OCI-LY1 (cell line): Measurements from ENCODE around the gene CYYR1.

Source experiments
- EZH2 ChIP-seq: fragments of 200-600 bp; sonication (generic), shearing (Covaris generic); IDR thresholded peaks from 2 replicates; pipeline ENCODE4 v1.8.0; 2017; ENCODE audit warnings: borderline replicate concordance, mixed run types, mild to moderate bottlenecking, antibody characterized with exemption, low read length, moderate library complexity, mixed read lengths
- TF ChIP-seq, protein P1 (sequence below): fragments of 200-600 bp; sonication (generic), shearing (Covaris generic); IDR thresholded peaks from 2 replicates; pipeline ENCODE4 v1.5.1; 2017; ENCODE audit warnings: mild to moderate bottlenecking, antibody characterized with exemption, low read length, moderate library complexity, mixed read lengths

DNA sequence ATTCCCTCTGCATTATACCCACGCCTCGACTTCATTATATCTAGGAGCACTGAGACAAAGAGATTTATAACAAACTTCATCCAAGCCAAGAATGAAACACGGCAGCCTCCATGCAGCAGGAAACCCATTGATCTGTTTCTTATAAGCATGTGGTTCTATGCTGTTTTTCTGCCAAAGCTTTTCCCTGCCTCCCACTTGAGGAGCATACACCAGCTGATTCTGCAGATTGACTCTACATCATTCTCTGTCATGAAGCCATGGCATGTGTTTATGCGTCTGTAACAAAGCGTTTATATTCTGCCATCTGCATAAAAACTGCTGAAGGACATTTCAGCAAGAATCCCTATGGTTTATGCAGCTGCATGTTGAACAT lies 102.0 kb downstream of the CYYR1 start:
- TF ChIP-seq, protein P1, sequence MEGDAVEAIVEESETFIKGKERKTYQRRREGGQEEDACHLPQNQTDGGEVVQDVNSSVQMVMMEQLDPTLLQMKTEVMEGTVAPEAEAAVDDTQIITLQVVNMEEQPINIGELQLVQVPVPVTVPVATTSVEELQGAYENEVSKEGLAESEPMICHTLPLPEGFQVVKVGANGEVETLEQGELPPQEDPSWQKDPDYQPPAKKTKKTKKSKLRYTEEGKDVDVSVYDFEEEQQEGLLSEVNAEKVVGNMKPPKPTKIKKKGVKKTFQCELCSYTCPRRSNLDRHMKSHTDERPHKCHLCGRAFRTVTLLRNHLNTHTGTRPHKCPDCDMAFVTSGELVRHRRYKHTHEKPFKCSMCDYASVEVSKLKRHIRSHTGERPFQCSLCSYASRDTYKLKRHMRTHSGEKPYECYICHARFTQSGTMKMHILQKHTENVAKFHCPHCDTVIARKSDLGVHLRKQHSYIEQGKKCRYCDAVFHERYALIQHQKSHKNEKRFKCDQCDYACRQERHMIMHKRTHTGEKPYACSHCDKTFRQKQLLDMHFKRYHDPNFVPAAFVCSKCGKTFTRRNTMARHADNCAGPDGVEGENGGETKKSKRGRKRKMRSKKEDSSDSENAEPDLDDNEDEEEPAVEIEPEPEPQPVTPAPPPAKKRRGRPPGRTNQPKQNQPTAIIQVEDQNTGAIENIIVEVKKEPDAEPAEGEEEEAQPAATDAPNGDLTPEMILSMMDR = no peak
- TF ChIP-seq EZH2 = no peak
